HG03571 (cell line): ENCODE results near the gene SFR1.

Source experiments
- ATAC-seq: cut with Tn5 transposase; IDR thresholded peaks from one replicate; pipeline ENCODE4 v1.9.1; 2021; ENCODE audit not compliant: unreplicated experiment

SFR1 gene, protein sequence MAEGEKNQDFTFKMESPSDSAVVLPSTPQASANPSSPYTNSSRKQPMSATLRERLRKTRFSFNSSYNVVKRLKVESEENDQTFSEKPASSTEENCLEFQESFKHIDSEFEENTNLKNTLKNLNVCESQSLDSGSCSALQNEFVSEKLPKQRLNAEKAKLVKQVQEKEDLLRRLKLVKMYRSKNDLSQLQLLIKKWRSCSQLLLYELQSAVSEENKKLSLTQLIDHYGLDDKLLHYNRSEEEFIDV

DNA sequence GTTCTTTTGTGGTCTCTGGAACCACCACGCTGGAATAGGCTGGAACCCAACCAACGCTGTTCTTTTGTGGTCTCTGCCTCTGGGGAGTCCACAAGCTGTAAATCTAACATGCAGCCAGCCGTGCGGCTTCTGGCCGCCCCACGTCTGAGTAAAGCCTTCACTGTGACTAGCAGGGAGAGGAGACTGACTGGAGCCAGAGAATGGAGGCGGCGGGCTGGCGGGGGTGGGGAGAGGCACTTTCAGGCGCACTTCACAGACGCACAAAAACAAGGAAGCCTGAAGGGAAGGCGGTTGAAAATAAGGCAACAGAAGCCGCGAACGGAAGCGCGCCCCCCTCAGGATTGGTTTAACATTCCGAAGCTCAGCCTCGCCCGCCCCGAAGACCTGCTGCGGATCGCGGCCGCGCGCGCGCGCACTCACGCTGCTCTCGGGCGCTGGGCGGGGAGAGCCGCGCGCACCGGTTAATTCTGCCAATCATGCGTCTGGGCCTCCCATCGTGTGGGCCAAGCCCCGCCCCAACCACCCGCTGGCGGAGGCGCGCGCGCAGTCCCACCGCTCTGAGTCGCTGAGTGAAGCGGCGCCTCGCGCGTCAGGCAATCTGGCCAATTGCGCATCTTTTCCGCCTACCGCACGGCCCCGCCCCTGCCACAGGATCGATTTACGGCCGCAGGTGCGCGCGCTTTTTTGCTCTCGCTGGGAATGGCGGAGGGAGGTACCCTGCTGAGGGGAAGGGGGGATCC, at the start of gene SFR1:
SFR1 (plus strand) TSS at position 687 of the 740 bp plus-strand sequence; CDS start at position 700, 13 bp downstream.
- peak; percentile 90 for ATAC-seq

DNA sequence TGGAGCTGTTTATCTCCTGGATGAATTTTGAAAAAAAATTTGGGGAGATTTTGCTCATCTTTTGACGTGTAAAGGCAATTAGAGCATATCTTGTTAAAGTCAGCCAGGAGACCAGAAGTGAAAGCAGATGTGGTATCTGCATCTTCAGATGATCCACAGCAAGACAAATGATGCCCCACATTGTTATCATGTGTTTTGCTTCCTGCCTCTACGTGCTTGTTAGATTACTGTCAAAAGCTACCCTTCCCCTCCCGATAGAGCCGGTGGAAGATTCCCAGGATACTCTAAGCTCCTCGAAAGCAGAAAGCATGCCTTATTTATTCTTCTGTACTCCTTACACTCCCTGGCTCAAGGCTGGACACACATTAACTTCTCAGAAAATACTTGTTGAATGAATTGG, 49.2 kb upstream of the SFR1 start:
- no peak for ATAC-seq

DNA sequence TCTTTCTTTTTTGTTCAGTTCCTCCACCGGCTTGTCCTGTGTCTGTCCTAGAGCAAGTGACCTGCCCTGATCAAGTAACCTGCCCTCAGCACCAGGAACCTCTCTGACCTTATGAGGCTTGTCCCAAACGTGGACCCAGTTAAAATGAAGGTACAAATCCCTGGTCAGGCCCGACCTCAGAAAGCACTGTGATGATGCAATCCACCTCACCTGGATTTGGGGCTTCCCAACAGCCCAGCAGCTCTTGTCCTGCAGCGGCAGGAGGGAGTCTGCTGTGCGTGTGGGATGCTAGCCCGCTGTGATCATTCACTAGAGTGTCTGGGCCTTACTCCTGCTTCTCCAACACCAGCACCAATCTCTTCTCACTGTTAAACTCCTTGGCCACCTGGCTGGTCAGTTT, 47.5 kb upstream of the SFR1 start:
- ATAC-seq: no peak

DNA sequence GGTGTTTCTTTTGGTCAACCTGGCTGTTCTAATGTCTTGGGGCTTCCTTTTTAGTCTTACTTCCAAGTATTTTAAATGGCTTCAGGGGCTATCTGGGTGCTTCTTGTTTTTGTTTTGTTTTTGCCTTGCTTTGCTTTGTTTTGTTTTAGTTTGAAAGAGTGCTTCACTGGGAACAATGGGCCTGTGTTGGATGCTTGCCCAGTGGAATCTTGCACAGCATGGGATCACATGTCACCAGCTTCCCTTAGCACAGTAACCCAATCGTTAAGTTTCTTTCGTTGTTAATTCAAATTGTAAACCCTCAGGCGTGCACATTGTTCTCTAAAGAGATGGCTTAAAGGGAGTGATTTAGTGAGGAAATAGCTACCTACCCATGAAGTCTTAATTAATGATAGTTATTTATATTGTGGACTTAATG, 45.2 kb upstream of the SFR1 start:
- ATAC-seq: no peak

DNA sequence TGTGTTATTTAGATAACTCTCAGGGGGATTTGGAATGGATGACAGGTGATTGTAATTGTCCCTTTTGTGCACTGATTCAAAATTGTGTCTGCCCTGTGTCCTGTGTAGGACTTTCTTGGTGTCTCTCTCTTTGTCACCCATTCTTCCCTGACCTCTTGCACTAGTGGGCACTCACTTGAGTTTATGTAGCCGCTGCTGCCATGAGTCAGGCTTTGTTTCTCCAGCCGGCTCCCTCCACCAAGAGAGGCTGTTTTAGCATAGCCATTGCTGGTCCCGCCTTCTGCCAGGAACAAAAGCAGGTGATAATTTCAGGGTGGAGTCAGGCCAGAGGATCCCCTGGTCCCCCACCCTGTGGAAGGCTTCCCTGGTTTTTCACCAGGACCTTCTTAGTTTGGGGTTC, 44.7 kb upstream of the SFR1 start:
- ATAC-seq: no peak

DNA sequence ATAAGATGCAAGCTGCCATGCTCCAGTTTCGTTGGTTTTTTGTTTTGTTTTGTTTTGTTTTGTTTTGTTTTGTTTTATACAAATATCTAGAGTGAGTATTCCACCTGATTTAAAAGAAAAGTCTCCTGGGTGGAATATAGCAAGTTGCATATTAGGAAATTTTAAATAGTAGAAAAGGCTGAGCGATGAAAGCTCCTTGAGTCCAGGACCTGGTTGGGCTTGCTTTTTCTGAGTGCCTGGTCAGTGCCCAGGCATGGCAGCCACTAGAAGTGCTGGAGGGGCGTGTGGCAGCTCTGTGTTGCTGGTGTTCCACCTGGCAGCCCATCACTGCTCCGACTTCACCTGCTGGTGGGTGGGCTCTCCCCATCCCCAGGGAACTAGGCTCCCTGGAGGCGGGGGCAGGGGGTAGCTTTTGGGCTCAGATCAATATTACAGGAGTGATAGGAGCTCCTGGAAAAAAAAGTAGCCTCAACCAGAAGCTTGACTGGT, 44.3 kb upstream of the SFR1 start:
- ATAC-seq: no peak

DNA sequence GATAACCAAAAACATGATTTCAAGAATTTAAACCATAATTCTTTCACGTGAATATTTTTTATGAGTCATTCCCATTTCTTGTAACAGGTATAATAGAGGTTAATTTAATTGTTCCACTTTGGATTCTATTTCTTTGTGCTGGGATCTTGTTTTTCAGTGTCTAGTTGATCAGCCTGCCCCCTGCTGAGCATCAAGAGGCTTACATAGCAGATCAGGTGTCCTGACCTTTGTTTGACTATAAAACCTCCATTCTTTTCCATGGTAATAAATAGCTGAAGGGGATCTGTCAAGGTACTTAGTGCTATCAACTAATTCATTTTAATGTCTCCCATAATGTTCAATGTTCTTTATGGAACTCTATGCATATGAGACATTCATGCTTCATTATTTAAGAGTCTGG, 41.2 kb upstream of the SFR1 start:
- ATAC-seq: no peak

DNA sequence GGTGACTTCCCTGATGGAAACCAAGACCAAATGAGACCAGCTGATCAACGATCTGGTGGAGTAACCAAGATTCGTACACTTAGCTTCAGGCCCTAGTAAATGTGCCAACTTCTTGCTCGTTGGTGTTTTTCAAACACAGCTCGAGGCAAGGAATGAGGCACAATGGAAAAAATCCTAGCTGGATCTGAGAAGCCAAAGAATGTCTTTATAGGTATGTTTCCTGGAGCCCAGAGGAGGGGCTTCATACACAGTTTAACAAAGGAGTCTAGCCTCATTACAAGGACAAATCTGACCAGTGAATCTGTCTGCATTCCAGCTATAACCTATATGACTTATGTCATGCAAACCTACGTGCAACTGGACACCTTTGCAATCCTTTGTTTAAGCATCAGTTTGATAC, 40.0 kb upstream of the SFR1 start:
- ATAC-seq: no peak

DNA sequence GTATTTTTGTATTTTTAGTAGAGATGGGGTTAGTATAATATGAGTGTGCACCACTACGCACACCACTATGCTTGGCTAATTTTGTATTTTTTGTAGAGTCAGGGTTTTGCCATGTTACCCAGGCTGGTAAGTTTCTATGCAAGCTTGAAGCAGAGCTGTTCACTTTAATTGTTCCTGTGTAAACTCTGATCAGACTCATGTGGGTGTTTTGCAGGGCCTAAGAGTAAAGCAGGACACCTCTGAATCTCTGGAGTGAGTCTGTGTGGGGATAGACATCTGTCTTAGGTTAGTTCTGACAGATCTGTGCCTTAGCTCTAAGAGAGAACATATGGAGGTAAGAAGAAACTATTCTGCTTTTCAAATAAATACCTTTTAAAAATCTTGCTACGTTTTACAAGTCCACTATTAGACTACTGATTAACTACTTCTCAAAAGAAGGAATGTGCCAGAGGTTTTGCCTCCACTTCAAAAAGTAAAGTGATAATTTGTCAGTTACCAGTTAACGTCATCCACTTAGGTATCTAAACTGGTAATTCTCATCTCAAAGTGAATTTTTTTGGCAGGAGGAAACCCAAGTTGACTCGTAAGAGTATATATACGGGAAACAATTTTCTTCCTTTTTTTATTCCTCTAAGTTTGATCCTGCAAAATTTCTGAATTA, 37.4 kb upstream of the SFR1 start:
- no peak for ATAC-seq

DNA sequence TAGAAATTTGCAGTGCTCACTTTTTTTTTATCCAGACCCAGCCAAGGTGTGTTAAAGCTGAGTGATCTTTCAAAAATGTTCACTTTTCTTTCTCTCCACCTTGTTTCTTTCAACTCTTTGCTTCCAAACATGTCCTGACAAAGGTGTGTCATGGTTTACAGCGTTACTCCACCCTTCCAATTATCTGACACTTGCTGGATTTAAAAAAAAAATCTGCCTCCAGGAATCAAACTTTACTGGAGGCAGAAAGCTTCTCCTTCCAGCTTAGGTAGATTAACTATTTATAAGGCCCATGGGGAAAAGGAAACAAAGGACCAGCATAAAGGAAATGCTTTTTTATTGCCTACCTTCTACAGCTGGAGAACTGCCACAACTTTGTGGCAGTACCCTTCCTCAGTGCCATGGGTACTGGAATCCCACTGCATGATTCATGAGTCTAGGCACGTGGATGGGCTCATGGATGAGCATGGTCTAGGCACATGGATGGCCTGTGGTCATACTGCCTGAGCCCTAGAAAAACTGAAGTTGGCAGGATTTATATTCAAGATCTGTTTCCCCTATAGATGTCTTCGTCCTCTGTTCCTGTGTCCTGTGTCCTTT, 36.1 kb upstream of the SFR1 start, which contains the start of gene COL17A1:
COL17A1 (minus strand) TSS at position 80 of the 600 bp plus-strand sequence. CDS start 5,207 bp downstream, outside the sequence.
- no peak for ATAC-seq

DNA sequence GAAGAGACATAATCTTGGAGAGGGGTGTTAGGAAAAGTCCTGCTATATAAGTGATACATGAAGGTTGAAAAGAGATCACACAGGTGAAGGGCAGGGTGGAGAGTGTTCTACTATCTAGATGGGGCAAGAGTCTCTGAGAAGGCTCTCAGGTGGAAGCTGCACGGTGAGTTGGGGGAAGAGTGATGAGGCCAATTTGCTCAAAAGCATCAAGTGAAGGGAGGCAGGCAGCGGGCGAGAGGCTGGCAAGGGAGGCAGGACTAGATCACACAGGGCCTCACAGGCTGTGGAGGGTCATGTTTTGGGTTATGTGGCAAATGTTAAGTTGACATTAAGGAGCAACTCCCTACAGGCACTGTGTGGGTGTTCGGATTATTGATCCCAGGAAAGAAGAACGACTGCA, 33.7 kb upstream of the SFR1 start:
- no peak for ATAC-seq

DNA sequence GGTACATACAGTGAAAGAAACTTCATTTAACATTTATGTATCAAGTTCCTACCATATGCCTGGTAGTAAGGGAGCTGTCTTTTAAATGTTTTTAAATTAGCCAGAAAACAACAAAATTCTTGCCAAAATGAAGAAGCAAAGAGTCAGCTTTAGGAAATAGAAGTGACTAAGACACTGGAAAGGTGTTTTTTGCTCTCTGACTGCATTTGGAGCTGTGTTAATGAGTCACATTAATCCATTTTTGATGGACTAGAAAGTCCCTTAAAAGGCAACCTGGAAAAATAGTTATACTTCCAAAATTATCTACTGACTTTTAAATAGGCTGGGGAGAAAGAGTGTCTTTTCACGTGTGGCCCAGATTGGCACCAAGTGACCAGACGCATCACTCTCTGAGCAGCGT, 32.4 kb upstream of the SFR1 start:
- no peak for ATAC-seq

DNA sequence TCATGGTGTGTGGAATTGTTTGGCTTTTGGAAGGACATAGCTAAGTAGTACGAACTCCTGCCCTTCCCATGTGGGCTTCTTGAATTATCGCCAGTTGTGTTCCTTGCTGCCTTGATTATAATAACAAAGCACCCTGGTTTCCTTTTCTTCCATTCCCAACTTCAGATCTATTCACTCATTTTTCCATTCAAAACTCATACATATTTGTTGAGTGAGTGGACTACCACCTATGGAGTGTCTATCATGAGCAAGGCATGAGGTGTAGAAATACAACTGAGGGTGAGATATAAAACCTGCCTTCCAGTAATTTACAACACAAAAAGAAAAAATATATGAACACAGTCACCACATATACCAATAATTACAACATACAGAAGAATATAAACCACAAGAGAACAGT, 31.4 kb upstream of the SFR1 start:
- no peak for ATAC-seq

DNA sequence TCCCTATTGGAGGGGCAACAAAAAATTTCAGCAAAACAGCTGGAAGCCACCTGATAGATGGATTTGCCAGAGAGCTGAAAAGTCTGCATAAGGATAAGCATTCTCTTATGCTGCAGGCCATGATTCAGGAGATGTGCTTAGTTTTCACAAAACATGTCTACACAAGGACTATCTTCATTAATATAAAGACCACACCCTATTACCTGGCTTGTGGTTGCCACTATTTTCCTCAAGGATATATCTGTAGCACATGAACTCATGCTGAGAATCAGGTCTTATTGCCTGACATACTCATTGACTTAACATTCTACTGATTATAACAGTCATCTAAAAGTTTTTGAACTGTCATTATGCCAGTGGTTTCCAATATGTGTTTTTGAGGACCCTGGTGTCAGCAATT, 29.2 kb upstream of the SFR1 start:
- no peak for ATAC-seq

DNA sequence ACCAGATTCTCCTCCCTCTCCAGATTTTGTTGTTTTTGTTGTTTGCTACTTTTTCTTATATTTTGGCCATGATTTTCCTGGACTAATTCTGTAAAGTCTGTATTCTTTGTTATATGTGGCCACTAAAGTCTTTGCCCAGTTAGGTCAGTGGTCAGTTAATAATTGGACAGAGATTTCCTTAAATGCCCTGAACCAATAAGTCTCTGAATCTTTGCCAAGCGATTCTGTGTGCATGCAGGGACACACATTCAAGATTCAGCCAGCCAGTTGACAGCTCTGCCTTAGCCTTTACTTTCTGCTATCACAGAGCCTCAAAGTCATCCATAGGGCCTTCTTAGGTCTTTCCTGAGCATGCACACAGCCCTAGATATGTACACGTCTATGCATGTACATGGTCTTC, 25.3 kb upstream of the SFR1 start:
- ATAC-seq: no peak

DNA sequence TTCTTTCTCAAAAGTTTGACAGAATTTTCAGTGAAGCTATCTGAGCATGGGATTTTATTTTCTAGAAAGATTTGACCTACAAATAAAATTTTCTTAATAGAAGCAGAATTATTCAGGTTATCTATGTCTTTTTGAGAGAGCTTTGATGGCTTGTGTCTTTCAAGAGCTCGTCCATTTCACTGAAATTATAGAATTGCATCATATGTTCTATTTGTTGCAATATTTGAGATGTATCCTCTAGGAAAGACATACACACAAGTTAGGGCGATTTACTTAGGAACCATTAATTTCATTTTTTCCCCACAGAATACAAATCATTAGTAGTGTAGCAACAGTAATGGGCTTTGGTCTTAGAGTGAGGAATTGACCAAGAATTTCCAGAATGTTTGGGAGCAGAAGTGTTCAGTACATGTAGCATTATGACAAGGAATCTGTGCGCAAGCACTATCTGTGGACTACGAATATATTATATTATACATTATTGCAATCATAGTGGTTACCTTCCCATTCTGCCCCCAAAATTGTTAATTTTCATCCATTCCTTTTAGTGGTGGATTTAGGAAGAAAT, 23.5 kb upstream of the SFR1 start:
- ATAC-seq: no peak

DNA sequence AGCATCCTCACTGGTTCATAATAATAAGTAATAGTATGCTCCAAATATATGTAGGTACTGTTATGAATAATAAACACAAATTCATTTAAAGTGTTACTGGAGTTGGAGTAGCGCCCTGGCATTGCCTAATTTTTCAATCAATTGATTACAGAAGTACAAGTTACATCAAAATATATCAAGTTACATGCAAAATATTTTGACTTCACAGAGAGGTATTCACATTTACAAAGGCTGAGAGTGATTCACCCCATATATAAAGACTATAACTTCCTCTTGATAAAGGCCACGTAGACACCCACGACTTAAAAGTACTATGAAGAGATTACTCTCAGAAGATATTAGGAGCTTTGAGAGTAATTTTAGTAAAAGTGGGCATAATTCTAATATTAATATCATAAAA, 22.7 kb upstream of the SFR1 start:
- ATAC-seq: no peak

DNA sequence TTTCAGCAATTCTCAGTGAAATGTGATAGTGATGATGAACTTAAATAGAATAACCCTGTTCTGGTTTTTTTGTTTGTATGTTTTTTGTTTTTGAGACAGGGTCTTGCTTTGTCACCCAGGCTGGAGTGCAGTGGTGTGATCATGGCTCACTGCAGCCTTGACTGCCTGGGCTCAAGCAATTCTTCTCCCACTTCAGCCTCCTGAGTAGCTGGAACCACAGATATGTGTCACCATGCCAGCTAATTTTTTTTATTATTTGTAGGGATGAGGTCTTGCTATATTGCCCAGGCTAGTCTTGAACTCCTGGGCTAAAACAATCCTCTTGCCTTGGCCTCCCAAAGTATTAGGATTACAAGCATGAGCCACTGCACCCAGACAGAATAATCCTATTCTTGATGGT, 22.0 kb upstream of the SFR1 start:
- no peak for ATAC-seq

DNA sequence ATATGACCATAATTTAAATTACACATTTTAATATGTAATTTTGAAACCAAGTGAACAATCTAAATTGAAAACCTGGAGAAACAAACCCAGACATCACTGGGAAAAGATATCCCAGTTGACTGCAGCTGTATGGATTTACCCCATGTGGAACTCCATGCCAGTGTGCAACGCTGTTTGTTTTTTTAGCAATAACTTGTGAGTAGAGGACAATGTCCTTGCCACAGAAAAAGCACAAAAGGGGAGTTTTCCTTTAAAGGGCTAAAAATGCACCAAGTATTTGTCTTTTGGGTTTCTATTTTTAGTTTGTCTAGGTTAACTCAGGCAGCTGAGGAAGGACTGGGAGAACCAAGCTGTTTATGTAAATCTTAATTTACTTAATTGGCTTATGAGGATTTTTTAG, 21.2 kb upstream of the SFR1 start:
- ATAC-seq: no peak

DNA sequence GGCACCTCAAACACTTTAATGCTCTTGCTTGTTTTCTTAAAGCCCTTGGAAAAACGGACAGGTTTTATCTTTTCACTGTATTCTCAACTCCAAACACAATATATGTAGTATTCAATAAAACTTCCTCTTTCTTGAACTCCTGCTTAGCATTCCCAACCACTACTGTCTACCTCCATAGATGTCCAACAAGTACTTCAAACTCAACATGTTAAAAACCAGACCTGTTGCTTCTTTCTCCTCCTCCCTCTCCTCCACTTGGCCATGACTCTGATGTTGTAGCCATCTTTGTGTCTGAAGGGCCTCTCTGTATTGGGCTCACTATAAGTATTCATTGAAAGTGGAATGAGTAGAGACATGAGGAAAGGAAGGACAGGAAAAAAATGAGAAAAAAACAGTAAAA, 20.1 kb upstream of the SFR1 start:
- ATAC-seq: no peak

DNA sequence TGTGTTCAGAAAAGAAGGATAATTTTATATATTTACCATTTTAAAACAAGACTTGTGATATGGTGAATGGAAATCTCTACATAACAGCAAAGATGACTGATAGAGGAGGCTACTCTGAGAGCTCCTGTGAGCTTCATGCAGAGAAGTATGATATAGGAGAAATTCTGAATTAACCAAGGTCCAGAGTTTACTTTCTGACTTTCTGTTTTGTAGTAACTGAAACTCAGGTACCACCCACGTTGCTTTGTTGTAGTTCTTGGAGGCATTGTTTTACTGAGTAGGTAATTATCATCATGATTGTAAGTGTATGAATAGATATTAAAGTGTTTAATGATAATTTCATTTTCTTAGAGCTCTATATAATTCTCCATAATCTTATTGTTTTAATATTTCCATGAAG, 18.0 kb upstream of the SFR1 start:
- ATAC-seq: no peak
